ENCODE results near the gene UBE2V1. TPM values are rescaled to one million over a fixed set of nuclear protein-coding genes. Genes with fewer than 3 reads are reported as not detected.

The UBE2V1 gene
- total and polyA plus RNA-seq, 2 of the 13 experiments (the other 11 are each of a cell fraction or from before 2014, with no cell fraction given), result 81.3 to 132 TPM

DNA sequence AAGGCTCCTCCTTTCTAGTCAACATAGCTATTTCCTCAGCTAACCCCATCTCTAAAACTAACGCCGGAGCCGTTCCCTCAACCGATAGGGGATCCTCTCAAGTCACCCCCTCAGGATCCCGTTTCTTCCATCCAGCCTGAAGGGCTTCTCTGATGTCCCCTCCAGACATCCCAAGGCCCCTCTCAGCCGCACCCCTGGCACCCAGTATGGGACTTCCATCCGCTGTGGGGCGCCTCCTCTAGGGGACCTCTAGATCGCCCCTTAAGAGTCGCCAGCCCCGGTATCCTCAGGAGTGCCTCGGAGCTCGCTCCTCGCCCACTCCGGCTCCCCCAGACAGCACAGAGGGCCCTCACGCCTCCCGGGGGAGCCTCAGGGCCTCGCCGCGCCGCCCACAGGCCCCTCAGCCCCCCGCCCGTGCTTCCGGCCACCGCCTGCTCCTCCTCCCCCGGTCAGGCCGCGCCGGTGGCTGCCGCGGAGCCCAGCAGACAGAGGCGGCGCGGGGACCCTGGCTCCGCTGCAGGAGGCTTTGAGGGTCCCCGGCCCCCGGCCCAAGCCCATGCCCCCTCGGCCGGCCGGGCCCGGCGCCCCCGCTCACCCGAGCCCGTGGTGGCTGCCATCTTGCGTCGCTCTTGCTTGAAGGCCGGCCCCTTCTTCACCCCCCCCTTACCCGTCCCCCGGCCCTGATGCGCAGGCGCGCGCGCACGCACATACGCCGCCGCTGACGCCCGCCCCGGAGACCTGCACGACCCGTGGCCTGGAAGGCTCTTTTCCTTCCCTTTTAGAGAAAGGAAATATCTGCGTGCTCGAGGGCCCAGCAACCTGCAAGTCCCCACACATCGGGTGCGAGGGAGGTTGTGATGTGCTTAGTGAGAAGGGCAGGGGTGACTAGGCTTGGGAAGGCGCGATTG lies at the start of gene UBE2V1 (continued):
- TF ChIP-seq, protein P1, sequence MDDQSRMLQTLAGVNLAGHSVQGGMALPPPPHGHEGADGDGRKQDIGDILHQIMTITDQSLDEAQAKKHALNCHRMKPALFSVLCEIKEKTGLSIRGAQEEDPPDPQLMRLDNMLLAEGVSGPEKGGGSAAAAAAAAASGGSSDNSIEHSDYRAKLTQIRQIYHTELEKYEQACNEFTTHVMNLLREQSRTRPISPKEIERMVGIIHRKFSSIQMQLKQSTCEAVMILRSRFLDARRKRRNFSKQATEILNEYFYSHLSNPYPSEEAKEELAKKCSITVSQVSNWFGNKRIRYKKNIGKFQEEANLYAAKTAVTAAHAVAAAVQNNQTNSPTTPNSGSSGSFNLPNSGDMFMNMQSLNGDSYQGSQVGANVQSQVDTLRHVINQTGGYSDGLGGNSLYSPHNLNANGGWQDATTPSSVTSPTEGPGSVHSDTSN (CRISPR knock-in tag; IDR thresholded peaks at IDR 0.05; ENCODE audit: borderline replicate concordance), result 0 out of 2 replicates have a peak, but pooled peaks have one; percentile 23
- TF ChIP-seq, protein P2, sequence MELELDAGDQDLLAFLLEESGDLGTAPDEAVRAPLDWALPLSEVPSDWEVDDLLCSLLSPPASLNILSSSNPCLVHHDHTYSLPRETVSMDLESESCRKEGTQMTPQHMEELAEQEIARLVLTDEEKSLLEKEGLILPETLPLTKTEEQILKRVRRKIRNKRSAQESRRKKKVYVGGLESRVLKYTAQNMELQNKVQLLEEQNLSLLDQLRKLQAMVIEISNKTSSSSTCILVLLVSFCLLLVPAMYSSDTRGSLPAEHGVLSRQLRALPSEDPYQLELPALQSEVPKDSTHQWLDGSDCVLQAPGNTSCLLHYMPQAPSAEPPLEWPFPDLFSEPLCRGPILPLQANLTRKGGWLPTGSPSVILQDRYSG (CRISPR knock-in tag; IDR thresholded peaks at IDR 0.05), result peak; percentile 87
- no peak for TF ChIP-seq ZNF367 (CRISPR knock-in tag; IDR thresholded peaks at IDR 0.05; ENCODE audit: borderline replicate concordance)
- TF ChIP-seq, protein P3, sequence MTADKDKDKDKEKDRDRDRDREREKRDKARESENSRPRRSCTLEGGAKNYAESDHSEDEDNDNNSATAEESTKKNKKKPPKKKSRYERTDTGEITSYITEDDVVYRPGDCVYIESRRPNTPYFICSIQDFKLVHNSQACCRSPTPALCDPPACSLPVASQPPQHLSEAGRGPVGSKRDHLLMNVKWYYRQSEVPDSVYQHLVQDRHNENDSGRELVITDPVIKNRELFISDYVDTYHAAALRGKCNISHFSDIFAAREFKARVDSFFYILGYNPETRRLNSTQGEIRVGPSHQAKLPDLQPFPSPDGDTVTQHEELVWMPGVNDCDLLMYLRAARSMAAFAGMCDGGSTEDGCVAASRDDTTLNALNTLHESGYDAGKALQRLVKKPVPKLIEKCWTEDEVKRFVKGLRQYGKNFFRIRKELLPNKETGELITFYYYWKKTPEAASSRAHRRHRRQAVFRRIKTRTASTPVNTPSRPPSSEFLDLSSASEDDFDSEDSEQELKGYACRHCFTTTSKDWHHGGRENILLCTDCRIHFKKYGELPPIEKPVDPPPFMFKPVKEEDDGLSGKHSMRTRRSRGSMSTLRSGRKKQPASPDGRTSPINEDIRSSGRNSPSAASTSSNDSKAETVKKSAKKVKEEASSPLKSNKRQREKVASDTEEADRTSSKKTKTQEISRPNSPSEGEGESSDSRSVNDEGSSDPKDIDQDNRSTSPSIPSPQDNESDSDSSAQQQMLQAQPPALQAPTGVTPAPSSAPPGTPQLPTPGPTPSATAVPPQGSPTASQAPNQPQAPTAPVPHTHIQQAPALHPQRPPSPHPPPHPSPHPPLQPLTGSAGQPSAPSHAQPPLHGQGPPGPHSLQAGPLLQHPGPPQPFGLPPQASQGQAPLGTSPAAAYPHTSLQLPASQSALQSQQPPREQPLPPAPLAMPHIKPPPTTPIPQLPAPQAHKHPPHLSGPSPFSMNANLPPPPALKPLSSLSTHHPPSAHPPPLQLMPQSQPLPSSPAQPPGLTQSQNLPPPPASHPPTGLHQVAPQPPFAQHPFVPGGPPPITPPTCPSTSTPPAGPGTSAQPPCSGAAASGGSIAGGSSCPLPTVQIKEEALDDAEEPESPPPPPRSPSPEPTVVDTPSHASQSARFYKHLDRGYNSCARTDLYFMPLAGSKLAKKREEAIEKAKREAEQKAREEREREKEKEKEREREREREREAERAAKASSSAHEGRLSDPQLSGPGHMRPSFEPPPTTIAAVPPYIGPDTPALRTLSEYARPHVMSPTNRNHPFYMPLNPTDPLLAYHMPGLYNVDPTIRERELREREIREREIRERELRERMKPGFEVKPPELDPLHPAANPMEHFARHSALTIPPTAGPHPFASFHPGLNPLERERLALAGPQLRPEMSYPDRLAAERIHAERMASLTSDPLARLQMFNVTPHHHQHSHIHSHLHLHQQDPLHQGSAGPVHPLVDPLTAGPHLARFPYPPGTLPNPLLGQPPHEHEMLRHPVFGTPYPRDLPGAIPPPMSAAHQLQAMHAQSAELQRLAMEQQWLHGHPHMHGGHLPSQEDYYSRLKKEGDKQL (CRISPR knock-in tag; IDR thresholded peaks at IDR 0.05; ENCODE audit: low read depth), result 0 out of 2 replicates have a peak, but pooled peaks have one; percentile 45
- TF ChIP-seq SP2 (CRISPR knock-in tag; IDR thresholded peaks at IDR 0.05), result peak; percentile 19; the same call in 1 of the 2 replicates
- TF ChIP-seq KDM5B (CRISPR knock-in tag; IDR thresholded peaks at IDR 0.05; ENCODE audit: borderline replicate concordance), result peak; percentile 99; the same call in 1 of the 2 replicates
- TF ChIP-seq ZNF335 (CRISPR knock-in tag; IDR thresholded peaks at IDR 0.05), result no peak
- peak; percentile 61 for TF ChIP-seq TAF15 (IDR thresholded peaks at IDR 0.05; ENCODE audit: low read depth, low read length, poor library complexity, severe bottlenecking)
- TF ChIP-seq, protein P4, sequence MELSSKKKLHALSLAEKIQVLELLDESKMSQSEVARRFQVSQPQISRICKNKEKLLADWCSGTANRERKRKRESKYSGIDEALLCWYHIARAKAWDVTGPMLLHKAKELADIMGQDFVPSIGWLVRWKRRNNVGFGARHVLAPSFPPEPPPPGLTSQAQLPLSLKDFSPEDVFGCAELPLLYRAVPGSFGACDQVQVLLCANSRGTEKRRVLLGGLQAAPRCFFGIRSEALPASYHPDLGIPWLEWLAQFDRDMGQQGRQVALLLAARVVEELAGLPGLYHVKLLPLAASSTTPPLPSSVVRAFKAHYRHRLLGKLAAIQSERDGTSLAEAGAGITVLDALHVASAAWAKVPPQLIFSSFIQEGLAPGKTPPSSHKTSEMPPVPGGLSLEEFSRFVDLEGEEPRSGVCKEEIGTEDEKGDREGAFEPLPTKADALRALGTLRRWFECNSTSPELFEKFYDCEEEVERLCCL (CRISPR knock-in tag; IDR thresholded peaks at IDR 0.05; ENCODE audit: borderline replicate concordance), result no peak
- no peak for TF ChIP-seq ZNF382 (CRISPR knock-in tag; IDR thresholded peaks at IDR 0.05; ENCODE audit: borderline replicate concordance)
- TF ChIP-seq MAF1 (CRISPR knock-in tag; IDR thresholded peaks at IDR 0.05; ENCODE audit: borderline replicate concordance), result 0 out of 2 replicates have a peak, but pooled peaks have one; percentile 15
- no peak for TF ChIP-seq KLF13 (CRISPR knock-in tag; IDR thresholded peaks at IDR 0.05)
- peak; percentile 79; the same call in 1 of the 2 replicates for TF ChIP-seq ZNF678 (CRISPR knock-in tag; IDR thresholded peaks at IDR 0.05)
- TF ChIP-seq ZC3H4 (CRISPR knock-in tag; IDR thresholded peaks at IDR 0.05; ENCODE audit: borderline replicate concordance), result 0 out of 2 replicates have a peak, but pooled peaks have one; percentile 33
- TF ChIP-seq NCOA2 (CRISPR knock-in tag; IDR thresholded peaks at IDR 0.05), result peak; percentile 33; the same call in 1 of the 2 replicates
- no peak for TF ChIP-seq ZFYVE20 (CRISPR knock-in tag; IDR thresholded peaks at IDR 0.05; ENCODE audit: borderline replicate concordance, low read depth)
- TF ChIP-seq ZFP36 (IDR thresholded peaks at IDR 0.05; ENCODE audit: borderline replicate concordance, low read depth, low read length, partially characterized antibody), result no peak
- TF ChIP-seq DNMT1 (CRISPR knock-in tag; IDR thresholded peaks at IDR 0.05), result no peak
- TF ChIP-seq MEIS1 (CRISPR knock-in tag; IDR thresholded peaks at IDR 0.05; ENCODE audit: borderline replicate concordance), result peak; percentile 73
